NCI-H524 (cell line): Measurements from ENCODE around the gene RNF39.

ENCODE experiments used
- DNase-seq, 2 experiments: peaks; one replicate each; lab custom pipeline; 2025; lab: John Stamatoyannopoulos, UW

The RNF39 gene

GRCh38 chr6:30096829-30097228, 21.3 kb upstream of the RNF39 start:
- DNase-seq = no peak

GRCh38 chr6:30093951-30094661, 18.5 kb upstream of the RNF39 start:
- DNase-seq = no peak

GRCh38 chr6:30092852-30093543, 17.4 kb upstream of the RNF39 start:
- no peak for DNase-seq

- DNase-seq = no peak
Observed at GRCh38 chr6:30091577-30092381, 16.2 kb upstream of the RNF39 start.

- DNase-seq = no peak
Observed at GRCh38 chr6:30087876-30088275, 12.3 kb upstream of the RNF39 start.

GRCh38 chr6:30077218-30077617, 1.6 kb upstream of the RNF39 start:
- no peak for DNase-seq

GRCh38 chr6:30075790-30076732, 492 bp upstream of the RNF39 start:
- no peak for DNase-seq

- DNase-seq = no peak
Observed at GRCh38 chr6:30074331-30075093, 1.1 kb downstream of the RNF39 start.

- DNase-seq = no peak
Observed at GRCh38 chr6:30073489-30074235, 1.9 kb downstream of the RNF39 start.

GRCh38 chr6:30071858-30072257, 3.7 kb downstream of the RNF39 start:
- no peak for DNase-seq

- DNase-seq = no peak
Observed at GRCh38 chr6:30071081-30071818, 4.3 kb downstream of the RNF39 start.

GRCh38 chr6:30067460-30068139, 8.0 kb downstream of the RNF39 start:
- peak; percentile 77 to 90 for DNase-seq

- DNase-seq = peak; percentile 98
Observed at GRCh38 chr6:30066577-30067459, 8.8 kb downstream of the RNF39 start, which contains the start of gene PPP1R11. PPP1R11 (plus strand) TSS chr6:30067198; CDS start chr6:30067411, 213 bp downstream.

GRCh38 chr6:30066082-30066481, 9.5 kb downstream of the RNF39 start:
- no peak for DNase-seq

- DNase-seq = no peak
Observed at GRCh38 chr6:30063315-30063714, 12.3 kb downstream of the RNF39 start.

- no peak for DNase-seq
Observed at GRCh38 chr6:30062471-30063178, 12.9 kb downstream of the RNF39 start.

- no peak for DNase-seq
Observed at GRCh38 chr6:30061858-30062458, 13.6 kb downstream of the RNF39 start.
